Osteoblast (primary cell): ENCODE measurements around the gene RFX4. TPM values are rescaled to one million over a fixed set of nuclear protein-coding genes. Genes with fewer than 3 reads are reported as not detected.

Experiments
- DNase-seq: peaks from one replicate; pipeline ENCODE4 v3.0.0; 2011; ENCODE audit warnings: low spot score, mixed read lengths; ENCODE audit not compliant: insufficient read length; ENCODE audit errors: missing footprints
- H2AFZ ChIP-seq: 2 replicates; pipeline ENCODE4 v1.6.0; 2011; ENCODE audit warnings: mild to moderate bottlenecking, low read length
- H3K27ac ChIP-seq: 2 replicates; pipeline ENCODE4 v1.5.1; 2011; ENCODE audit warnings: mild to moderate bottlenecking, low read depth, low read length, moderate library complexity
- H3K27me3 ChIP-seq: 2 replicates; pipeline ENCODE4 v1.6.0; 2012; ENCODE audit warnings: mild to moderate bottlenecking, control low read depth, inconsistent platforms, low read length, moderate library complexity; ENCODE audit not compliant: insufficient read depth
- H3K36me3 ChIP-seq: 2 replicates; pipeline ENCODE4 v1.5.1; 2011; ENCODE audit warnings: mild to moderate bottlenecking, low read length, control low read depth, moderate library complexity; ENCODE audit not compliant: insufficient read depth
- H3K4me1 ChIP-seq: 2 replicates; pipeline ENCODE4 v1.5.1; 2011; ENCODE audit warnings: mild to moderate bottlenecking, low read length, control low read depth, moderate library complexity; ENCODE audit not compliant: insufficient read depth
- H3K4me2 ChIP-seq: 2 replicates; pipeline ENCODE4 v1.6.0; 2011; ENCODE audit warnings: mild to moderate bottlenecking, low read length; ENCODE audit not compliant: insufficient read depth
- H3K4me3 ChIP-seq: fragments of 200-600 bp; sonication (generic); 3 replicates; pipeline ENCODE4 v1.5.1; 2012; ENCODE audit warnings: mild to moderate bottlenecking, low read length, inconsistent platforms; ENCODE audit not compliant: insufficient read depth
- H3K79me2 ChIP-seq: 2 replicates; pipeline ENCODE4 v1.6.0; 2012; ENCODE audit warnings: mild to moderate bottlenecking, low read length, control low read depth, inconsistent platforms; ENCODE audit not compliant: insufficient read depth
- H3K9me3 ChIP-seq: 2 replicates; pipeline ENCODE4 v1.5.1; 2011; ENCODE audit warnings: low read depth, low read length, control low read depth
- H4K20me1 ChIP-seq: 2 replicates; pipeline ENCODE4 v1.6.0; 2012; ENCODE audit warnings: mild to moderate bottlenecking, low read length, control low read depth; ENCODE audit not compliant: insufficient read depth
- CTCF ChIP-seq: IDR thresholded peaks from 2 replicates; pipeline ENCODE4 v1.5.1; 2011; ENCODE audit warnings: mild to moderate bottlenecking, low read depth, low read length, moderate library complexity; ENCODE audit errors: extremely low read depth
- total RNA-seq: library from RNA; depleted of rRNA; stranded (reverse); fragments of >200 nt; gene quantifications from 2 replicates; pipeline ENCODE4 v1.2.3, GENCODE V29; 2012

The RFX4 gene
- total RNA-seq, 1 donor = not detected

GRCh38 chr12:106721915-106722314, 139.1 kb downstream of the RFX4 start:
- TF ChIP-seq CTCF = no peak
- H3K36me3 ChIP-seq = no peaks in the 10 kb centered on the region

GRCh38 chr12:106722837-106723236, 140.0 kb downstream of the RFX4 start:
- Histone ChIP-seq H3K27ac (no peak overlapping the region), H3K4me1 (no peaks in the 10 kb centered on the region), H4K20me1 (no peaks in the 10 kb centered on the region), H3K79me2 (no peaks in the 10 kb centered on the region), H3K4me3 (no peak overlapping the region), H2AFZ (no peak overlapping the region), H3K4me2 (no peak overlapping the region), H3K27me3 (peaks cover 7% of the 10 kb centered on the region), H3K36me3 (no peaks in the 10 kb centered on the region), H3K9me3 (no peaks in the 10 kb centered on the region)
- no peak for TF ChIP-seq CTCF
- no peak for DNase-seq

More at GRCh38 chr12:106721915-106722314, 139.1 kb downstream of the RFX4 start:
- Histone ChIP-seq H3K27me3 (peaks cover 7% of the 10 kb centered on the region), H3K27ac (no peak overlapping the region), H3K9me3 (no peaks in the 10 kb centered on the region), H2AFZ (no peak overlapping the region), H3K4me3 (no peak overlapping the region), H3K4me2 (no peak overlapping the region), H4K20me1 (no peaks in the 10 kb centered on the region), H3K4me1 (no peaks in the 10 kb centered on the region), H3K79me2 (no peaks in the 10 kb centered on the region)
- no peak for DNase-seq

- Histone ChIP-seq H3K4me1 (no peaks in the 10 kb centered on the region), H3K79me2 (no peaks in the 10 kb centered on the region), H3K9me3 (no peaks in the 10 kb centered on the region), H3K4me3 (no peak overlapping the region), H3K27ac (no peak overlapping the region), H3K36me3 (no peaks in the 10 kb centered on the region), H3K4me2 (no peak overlapping the region), H3K27me3 (peaks cover 7% of the 10 kb centered on the region), H4K20me1 (no peaks in the 10 kb centered on the region), H2AFZ (no peak overlapping the region)
- no peak for TF ChIP-seq CTCF
- DNase-seq = no peak
Measured at GRCh38 chr12:106723416-106723815, 140.6 kb downstream of the RFX4 start.

- Histone ChIP-seq H3K27me3 (peaks cover 7% of the 10 kb centered on the region), H3K27ac (no peak overlapping the region), H3K4me1 (no peaks in the 10 kb centered on the region), H4K20me1 (no peaks in the 10 kb centered on the region), H3K4me2 (no peak overlapping the region), H3K36me3 (no peaks in the 10 kb centered on the region), H2AFZ (no peak overlapping the region), H3K9me3 (no peaks in the 10 kb centered on the region), H3K79me2 (no peaks in the 10 kb centered on the region), H3K4me3 (no peak overlapping the region)
- DNase-seq = no peak
- TF ChIP-seq CTCF = no peak
Measured at GRCh38 chr12:106724116-106724515, 141.3 kb downstream of the RFX4 start.
